Measurements from ENCODE around the gene SCRN1. TPM values are rescaled to one million over a fixed set of nuclear protein-coding genes. Genes with fewer than 3 reads are reported as not detected.

SCRN1 gene
- total RNA-seq, 2 experiments from 2014 or later: 37.1 to 62.7 TPM

GRCh38 chr7:30027740-30028215, 38.2 kb upstream of the SCRN1 start:
- intact Hi-C loops (cut with micrococcal nuclease; ENCODE audit: unreplicated experiment): loop anchor here (2.0 to 5.0 kb wide), 3 partner anchors 90 to 451 kb away; partner anchors contain the start of gene NOD1
- ChIA-PET POLR2A (interaction anchor here (0.6 to 1.5 kb wide), 8 partner anchors 7 to 205 kb away, joined by 3 to 6 read pairs (median 4); no protein-coding TSS in a partner anchor), CTCF (ENCODE audit: unreplicated experiment) (no interaction called here)
- no peaks in the 10 kb centered on the region; the same call in 1 of the 2 replicates for H4K20me1 ChIP-seq (ENCODE audit: insufficient read depth, low read length)
- H3K4me3 ChIP-seq (ENCODE audit: low read depth, low read length, poor library complexity, severe bottlenecking): peak overlapping the region; percentile 81
- H3K36me3 ChIP-seq (ENCODE audit: insufficient read depth, low read length): peaks cover 5% of the 10 kb centered on the region; the same call in 1 of the 2 replicates
- H3K27ac ChIP-seq (ENCODE audit: low read depth, low read length, poor library complexity, severe bottlenecking): peak overlapping the region; percentile 69
- TF ChIP-seq, protein P1, sequence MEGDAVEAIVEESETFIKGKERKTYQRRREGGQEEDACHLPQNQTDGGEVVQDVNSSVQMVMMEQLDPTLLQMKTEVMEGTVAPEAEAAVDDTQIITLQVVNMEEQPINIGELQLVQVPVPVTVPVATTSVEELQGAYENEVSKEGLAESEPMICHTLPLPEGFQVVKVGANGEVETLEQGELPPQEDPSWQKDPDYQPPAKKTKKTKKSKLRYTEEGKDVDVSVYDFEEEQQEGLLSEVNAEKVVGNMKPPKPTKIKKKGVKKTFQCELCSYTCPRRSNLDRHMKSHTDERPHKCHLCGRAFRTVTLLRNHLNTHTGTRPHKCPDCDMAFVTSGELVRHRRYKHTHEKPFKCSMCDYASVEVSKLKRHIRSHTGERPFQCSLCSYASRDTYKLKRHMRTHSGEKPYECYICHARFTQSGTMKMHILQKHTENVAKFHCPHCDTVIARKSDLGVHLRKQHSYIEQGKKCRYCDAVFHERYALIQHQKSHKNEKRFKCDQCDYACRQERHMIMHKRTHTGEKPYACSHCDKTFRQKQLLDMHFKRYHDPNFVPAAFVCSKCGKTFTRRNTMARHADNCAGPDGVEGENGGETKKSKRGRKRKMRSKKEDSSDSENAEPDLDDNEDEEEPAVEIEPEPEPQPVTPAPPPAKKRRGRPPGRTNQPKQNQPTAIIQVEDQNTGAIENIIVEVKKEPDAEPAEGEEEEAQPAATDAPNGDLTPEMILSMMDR (conservative IDR thresholded peaks at IDR 0.05; ENCODE audit: low read length): no peak
- no peak for TF ChIP-seq EZH2phosphoT487 (IDR thresholded peaks at IDR 0.05; ENCODE audit: borderline replicate concordance, low read depth, low read length)
- BruUV-seq (replicated peaks): no TSS peak
- H3K4me2 ChIP-seq (ENCODE audit: low read length): peak overlapping the region; percentile 98
- peaks cover 56% of the 10 kb centered on the region for H3K4me1 ChIP-seq (ENCODE audit: insufficient read depth, low read length, poor library complexity, severe bottlenecking)
- H2AFZ ChIP-seq (ENCODE audit: low read length): peak overlapping the region; percentile 84
- DNase-seq (ENCODE audit: low spot score): no peak
- H3K9me2 ChIP-seq (ENCODE audit: insufficient read depth, low read length): no peaks in the 10 kb centered on the region
- peaks cover 65% of the 10 kb centered on the region for H3K79me2 ChIP-seq (ENCODE audit: insufficient read depth, low read depth, low read length)
- no peaks in the 10 kb centered on the region for H3K9me3 ChIP-seq (ENCODE audit: low read length)

- H3K4me1 ChIP-seq (ENCODE audit: insufficient read depth, low read length, poor library complexity, severe bottlenecking): peaks cover 51% of the 10 kb centered on the region
- DNase-seq (ENCODE audit: low spot score): peak; percentile 61
- intact Hi-C loops (cut with micrococcal nuclease; ENCODE audit: unreplicated experiment): loop anchor here (5.0 kb wide), 1 partner anchor 90 kb away; no protein-coding TSS in a partner anchor
- TF ChIP-seq, protein P1 (conservative IDR thresholded peaks at IDR 0.05; ENCODE audit: low read length): no peak
- no peak for TF ChIP-seq EZH2phosphoT487 (IDR thresholded peaks at IDR 0.05; ENCODE audit: borderline replicate concordance, low read depth, low read length)
- CTCF ChIA-PET (ENCODE audit: unreplicated experiment): no interaction called here
- peak overlapping the region; percentile 98 for H3K4me2 ChIP-seq (ENCODE audit: low read length)
- POLR2A ChIA-PET: interaction anchor here (0.6 to 1.5 kb wide), 7 partner anchors 8 to 56 kb away, joined by 3 to 6 read pairs (median 4); no protein-coding TSS in a partner anchor
- peak overlapping the region; percentile 81 for H3K4me3 ChIP-seq (ENCODE audit: low read depth, low read length, poor library complexity, severe bottlenecking)
- H3K36me3 ChIP-seq (ENCODE audit: insufficient read depth, low read length): peaks cover 9% of the 10 kb centered on the region; the same call in 1 of the 2 replicates
- peak overlapping the region; percentile 69 for H3K27ac ChIP-seq (ENCODE audit: low read depth, low read length, poor library complexity, severe bottlenecking)
- no peaks in the 10 kb centered on the region for H3K9me3 ChIP-seq (ENCODE audit: low read length)
- no peaks in the 10 kb centered on the region for H4K20me1 ChIP-seq (ENCODE audit: insufficient read depth, low read length)
- peak overlapping the region; percentile 84 for H2AFZ ChIP-seq (ENCODE audit: low read length)
- no TSS peak for BruUV-seq (replicated peaks)
- peaks cover 61% of the 10 kb centered on the region for H3K79me2 ChIP-seq (ENCODE audit: insufficient read depth, low read depth, low read length)
- no peaks in the 10 kb centered on the region for H3K9me2 ChIP-seq (ENCODE audit: insufficient read depth, low read length)
These were observed 37.5 kb upstream of the SCRN1 start for GRCh38 chr7:30027065-30027456.

Measured in OCI-LY7 (cell line).